NCI-H524 treated with DMSO at 0.1 percent for 48 hours (cell line): ENCODE results near the gene SNRNP40.
"Not testable (repeated sequence)": the region's sequence is repeated elsewhere in the genome, so short reads cannot be mapped to it uniquely, and the experiment has no call there.

Source experiments
- DNase-seq: peaks from one replicate; lab custom pipeline; 2025; lab: John Stamatoyannopoulos, UW

SNRNP40 gene

DNA sequence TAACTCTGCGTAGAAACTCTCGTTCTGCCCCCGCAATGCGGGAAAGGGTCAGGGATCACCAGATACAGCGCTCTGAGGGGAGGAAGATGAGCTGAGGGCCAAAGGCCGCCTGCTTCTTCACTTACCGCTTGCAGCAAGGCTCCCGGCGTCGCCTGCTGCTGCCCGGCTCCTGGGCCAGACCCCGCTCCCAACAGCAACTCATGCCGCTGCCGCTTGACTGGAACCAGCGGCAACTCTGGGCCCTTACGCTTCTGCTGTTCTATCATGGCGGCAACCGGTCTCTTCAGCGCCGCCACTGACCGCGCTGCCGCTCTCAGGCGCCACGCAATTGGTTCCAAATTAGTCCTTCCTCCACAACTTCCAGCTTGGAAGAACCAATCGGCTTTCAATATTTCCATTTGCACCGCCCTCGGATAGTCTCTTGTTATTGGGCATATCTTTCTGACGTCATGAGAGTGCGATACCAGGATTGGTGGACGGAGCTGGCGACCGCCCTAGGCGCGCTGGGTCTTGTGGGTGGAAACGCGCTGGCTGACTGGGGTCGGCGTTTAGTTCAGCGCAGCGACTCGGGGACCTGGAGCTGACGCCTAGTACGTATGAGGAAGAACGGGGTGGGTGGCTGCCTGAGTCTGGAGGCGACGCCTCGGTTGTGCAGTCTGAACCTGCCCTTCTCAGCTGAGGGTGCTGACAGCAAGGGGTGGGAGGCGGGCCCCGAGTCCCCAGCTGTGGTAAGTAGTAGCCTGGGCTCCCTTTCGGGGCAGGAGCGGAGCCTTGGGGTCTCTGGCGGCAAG, at the start of gene SNRNP40, which contains the start of gene ZCCHC17:
TSS of gene SNRNP40 (minus strand) at position 303 of the 791 bp plus-strand sequence. CDS start at position 266, 37 bp downstream.
TSS of gene ZCCHC17 (plus strand) at position 547 of the 791 bp plus-strand sequence. CDS start 13,067 bp downstream, outside the sequence.
- DNase-seq, result peak; percentile 93

DNA sequence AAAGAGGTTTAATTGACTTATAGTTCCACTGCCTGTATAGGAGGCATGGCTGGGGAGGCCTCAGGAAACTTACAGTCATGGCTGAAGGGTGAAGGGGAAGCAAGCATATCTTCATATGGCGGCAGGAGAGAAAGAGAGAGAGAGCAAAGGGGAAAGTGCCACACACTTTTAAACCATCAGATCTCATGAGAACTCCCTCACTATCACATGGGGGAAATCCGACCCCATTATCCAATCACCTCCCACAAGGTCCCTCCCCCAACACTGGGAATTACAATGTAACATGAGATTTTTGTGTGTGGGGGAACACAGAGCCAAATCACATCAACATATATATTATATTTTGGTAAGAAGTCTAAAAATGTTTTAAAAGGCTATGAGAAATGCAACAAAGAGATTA, 49.0 kb upstream of the SNRNP40 start:
- no peak for DNase-seq

DNA sequence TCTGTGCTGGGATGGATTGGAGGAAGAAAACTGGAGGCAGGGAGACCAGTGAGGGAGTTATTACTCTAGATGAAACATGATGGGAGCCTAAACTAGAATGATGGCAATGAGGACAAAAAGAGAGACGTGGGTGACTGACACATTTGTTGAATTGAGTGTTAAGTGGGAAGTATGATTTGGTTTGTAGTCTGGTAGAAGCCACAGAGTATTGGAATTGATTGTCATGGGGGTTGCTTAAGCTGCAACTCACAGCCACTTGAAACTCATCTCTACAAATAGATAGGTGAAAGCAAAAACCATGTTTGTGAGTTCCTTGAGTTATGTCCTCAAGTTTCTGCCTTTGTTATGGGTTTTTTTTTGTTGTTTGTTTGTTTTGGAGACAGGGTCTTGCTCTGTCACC, 47.9 kb upstream of the SNRNP40 start:
- no peak for DNase-seq

DNA sequence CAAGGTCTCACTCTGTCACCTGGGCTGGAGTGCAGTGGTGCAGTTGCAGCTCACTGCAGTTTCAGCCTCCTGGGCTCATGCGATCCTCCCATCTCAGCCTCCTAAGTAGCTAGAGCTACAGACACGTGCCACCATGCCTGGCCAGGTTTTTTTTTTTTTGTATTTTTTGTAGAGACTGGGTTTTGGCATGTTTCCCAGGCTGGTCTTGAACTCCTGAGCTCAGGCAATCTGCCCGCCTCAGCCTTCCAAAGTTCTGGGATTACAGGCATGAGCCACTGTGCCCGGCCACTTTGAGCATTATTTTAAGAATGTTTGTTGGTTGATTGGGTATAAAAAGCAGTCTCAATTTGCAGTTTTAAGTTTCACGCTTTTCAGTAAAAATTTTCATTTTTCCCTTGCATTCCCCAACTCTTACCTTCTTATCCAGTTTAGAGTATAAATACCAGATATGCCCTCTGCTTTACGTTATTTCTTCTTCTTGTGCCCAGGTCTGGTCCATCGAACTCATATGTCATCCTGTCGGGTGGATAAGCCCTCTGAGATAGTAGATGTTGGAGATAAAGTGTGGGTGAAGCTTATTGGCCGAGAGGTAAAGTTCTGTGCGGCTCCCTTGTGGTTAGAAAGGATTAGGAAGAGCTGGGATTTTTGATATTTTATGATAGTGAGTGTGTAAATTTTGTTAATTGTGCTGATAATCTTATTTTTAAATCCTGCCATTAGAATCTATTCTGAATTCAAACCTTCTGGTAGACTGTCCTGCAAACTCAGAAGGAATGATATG, 40.3 kb upstream of the SNRNP40 start:
- no peak for DNase-seq

DNA sequence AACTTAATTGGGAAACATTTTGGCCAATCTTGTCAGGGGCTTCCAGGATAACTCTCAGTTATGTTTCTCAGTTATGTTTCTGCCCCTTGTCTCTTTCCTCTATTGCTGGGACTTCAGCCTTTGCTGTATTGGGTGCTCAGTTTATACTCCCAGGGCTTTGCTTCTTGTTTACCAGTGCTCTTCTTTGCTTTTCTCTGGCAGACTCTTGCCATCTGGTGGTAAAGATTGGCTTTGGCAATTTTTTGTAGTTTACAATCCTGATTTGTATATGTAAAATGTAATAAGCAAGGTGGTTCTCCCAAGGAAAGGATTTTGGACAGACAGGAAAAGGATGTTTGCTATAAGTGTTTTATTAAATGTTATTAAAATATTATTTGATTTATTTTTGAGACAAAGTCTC, 38.4 kb upstream of the SNRNP40 start:
- DNase-seq, result peak; percentile 4

DNA sequence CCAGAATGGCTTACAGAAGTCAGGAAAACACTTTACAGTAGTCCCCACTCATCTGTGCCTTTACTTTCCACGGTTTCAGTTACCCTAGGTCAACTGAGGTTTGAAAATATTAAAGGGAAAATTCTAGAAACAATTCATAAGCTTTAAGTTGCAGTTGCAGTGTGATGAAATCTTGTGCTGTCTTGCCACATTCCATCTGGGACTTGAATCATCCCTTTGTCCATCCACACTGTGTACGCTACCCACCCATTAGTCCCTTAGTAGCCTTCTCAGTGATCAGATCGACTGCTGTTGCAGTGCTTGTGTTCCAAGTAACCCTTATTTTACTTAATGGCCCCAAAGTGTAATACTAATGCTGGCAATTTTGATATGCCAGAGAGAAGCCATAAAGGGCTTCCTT, 30.8 kb upstream of the SNRNP40 start:
- no peak for DNase-seq

DNA sequence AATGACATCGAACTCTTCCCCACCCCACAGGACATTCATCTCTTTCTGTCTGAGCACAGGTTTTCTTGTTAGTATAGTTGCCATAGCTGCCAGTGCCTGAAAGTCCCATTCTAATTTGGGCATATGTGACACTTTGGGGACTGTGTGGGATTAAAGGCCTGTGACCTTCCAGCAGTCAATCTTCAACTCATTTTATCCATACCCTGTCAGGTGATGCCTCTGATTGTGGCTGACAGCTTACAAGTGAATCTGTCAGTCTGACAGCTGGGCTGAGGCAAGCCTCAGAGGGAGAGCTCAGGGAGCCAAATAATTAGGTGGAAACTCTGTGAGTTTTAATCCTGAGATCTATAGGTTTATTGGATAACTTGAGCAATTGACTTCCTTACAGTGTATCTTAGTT, 29.9 kb upstream of the SNRNP40 start:
- DNase-seq, result no peak

DNA sequence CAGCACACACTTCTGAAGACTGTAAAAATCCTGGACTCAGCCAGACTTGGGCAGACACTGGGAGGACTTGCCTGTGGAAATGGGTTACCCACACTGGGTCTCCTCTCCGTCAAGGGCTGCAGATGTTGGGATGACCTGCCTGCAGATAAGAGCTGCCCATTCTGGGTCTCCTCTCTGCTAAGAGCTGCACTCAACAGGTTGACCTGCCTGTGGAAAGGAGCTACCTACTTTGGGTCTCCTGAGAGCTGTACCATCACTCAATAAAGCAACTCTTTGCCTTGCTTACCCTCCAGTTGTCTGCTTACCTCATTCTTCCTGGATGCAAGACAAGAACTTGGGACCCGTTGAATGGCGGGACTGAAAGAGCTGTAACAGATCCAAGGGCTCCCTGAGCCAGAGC, 28.4 kb upstream of the SNRNP40 start:
- DNase-seq, result no peak

DNA sequence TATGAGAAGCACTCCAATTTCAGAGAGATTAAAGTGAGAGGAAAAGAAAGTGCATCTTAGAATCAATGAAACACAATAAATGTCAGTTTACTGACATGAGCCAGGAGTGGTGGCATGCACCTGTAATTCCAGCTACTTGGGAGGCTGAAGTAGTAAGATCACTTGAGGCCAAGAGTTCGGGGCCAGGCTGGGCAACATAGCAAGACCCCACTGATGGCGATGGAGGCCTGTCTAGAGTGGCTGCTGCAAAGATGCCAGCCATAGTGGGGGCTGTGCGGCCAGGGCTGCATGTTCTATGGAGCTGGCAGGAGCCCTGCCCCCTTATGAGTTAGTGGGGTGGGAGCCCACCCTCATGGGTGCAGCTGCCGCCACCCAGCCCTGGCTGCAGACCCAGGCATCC, 27.5 kb upstream of the SNRNP40 start:
- DNase-seq, result no peak

DNA sequence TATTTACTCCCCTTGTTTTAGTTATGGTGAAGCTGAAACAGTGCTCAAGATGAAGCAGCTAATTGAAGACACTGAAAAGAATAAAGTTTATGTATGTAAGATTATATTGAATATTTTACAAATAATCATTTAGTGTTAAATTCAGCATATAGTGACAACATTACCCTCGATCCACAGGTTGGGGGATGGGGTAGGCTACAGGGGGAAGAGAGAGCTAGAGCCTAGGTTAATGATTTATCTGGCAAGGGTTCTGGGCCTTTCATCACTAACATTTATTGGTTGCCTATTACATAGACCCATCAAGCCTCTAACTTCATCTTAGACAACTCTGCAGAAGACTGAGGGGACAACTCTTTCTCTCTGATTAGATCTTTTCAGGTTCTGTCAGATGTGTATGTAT, 21.6 kb upstream of the SNRNP40 start:
- DNase-seq, result no peak

DNA sequence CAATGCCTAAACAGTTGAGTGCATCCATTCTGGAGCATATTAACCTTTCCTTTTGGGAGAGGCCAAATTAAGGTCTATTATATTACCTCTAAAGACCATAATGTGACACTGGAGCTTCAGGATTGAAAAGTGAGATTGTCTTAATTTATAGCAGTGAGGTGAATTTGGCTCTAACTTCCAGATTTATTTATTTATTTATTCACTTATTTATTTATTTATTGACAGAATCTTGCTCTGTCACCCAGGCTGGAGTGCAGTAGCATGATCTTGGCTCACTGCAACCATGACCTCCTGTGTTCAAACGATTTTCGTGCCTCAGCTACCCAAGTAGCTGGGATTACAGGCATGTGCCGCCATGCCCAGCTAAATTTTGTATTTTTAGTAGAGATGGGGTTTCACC, 19.3 kb upstream of the SNRNP40 start:
- DNase-seq, result no peak

DNA sequence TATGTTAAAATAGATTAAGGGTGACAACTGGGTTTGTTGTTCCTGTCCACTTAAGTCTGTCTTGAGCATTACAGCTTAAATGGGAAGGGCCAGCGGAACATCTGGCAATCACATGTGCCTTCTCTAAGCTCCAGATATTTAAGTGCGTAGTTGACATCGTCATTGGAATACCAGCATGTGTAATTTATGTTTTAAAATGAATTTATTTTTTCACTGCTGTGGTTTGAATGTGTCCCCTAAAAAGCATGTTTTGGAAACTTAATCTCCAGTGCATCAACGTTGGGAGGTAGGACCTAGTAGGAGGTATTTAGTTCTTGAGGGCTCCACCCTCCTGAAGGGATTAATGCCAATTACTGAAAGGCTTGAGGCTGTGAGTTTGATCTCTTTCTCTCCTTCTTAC, 13.6 kb upstream of the SNRNP40 start:
- peak; percentile 80 for DNase-seq

DNA sequence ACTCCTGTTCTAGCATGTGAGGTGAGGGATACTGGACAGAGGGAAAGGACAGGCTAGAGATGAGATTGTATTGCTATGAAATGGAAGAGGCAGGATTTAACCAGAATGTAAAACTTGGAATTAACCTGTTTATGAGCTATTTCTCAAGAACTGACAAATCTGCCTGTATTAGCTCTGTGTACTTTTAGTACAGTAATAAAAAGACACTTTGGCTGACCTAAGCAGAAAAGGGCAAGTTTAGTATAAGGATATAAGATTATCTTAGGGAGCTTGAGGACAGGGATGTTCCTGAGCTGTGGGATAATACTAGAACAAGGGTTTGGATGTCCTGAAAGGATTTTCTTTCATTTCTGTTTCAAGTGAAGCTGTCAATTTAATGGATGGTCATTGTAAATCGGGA, 11.4 kb upstream of the SNRNP40 start:
- DNase-seq, result no peak

DNA sequence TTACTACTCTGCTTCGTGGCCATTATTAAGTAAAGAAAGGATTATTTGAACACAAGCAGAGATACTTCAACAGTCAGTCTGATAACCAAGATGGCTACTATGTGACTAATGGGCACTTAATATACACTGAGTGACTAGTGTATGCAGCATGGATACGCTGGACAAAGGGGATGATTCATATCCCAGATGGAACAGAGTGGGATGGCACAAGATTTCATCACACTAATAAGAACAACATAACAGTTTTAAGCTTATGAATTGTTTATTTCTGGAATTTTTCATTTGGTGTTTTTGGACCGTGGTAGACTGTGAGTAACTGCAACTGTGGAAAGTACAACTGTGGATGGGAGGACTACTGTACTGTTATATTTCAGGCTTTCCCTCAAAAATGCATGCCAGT, 9.7 kb upstream of the SNRNP40 start:
- no peak for DNase-seq

DNA sequence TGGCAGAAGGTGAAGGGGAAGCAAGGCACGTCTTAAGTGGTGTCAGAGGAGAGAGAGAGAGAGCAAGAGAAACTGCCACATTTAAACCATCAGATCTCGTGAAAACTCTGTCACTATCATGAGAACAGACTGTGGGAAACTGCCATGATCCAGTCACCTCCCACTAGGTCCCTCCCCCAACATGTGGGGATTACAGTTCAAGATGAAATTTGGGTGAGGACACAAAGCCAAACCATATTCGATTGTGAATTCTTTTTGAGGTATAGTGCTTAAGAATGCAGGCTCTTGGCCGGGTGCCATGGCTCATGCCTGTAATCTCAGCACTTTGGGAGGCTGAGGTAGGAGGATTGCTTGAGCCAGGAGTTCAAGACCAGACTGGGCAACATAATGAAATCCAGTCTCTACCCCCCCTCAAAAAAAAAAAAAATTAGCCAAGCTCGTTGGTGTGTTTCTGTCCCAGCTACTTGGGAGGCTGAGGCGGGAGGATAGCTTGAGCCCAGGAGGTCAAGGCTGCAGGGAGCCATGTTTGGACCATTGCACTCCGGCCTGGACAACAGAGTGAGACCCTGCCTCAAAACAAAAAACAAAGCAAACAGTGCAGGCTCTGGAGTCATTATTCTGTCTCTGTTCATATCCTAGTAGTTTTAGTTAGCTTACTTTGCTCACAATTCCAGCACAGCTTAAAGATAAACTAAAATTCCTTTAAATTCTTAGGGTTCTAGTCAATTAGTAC, 6.3 kb upstream of the SNRNP40 start:
- DNase-seq, result no peak

DNA sequence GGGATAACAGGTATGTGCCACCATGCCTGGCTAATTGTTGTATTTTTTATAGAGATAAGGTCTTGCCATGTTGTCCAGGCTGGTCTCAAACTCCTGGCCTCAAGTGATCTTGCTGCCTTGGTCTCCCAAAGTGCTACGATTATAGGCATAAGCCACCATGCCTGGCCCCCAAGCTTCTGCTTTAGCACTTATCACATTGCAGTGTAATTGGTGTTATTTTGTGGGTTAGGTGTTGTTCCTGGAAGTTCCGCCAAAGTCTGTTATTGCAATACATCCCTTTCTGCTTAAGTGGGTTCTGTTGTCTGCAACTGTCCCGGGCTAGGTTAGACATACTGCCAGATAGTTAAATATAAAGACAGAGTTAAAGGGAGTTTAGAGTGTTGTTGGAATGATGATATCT, 3.6 kb upstream of the SNRNP40 start:
- DNase-seq, result no peak

DNA sequence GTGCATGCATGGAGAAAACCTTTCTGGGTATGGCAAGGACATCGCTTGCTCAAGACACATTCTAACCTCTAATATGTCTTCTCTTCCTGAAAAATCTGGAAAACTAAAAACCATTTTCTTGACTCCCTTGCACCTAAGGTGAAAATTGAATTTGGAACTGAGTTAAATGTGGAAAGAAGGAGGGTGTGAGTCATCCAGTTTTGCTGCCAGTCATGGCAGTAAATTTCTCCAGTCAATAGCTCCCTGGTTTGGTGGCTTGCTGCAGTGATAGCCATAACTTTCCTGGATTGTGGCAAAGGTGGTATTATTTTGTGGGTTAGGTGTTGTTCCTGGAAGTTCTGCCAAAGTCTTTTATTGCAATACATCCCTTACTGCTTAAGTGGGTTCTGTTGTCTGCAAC, 2.8 kb upstream of the SNRNP40 start:
- DNase-seq, result no peak

DNA sequence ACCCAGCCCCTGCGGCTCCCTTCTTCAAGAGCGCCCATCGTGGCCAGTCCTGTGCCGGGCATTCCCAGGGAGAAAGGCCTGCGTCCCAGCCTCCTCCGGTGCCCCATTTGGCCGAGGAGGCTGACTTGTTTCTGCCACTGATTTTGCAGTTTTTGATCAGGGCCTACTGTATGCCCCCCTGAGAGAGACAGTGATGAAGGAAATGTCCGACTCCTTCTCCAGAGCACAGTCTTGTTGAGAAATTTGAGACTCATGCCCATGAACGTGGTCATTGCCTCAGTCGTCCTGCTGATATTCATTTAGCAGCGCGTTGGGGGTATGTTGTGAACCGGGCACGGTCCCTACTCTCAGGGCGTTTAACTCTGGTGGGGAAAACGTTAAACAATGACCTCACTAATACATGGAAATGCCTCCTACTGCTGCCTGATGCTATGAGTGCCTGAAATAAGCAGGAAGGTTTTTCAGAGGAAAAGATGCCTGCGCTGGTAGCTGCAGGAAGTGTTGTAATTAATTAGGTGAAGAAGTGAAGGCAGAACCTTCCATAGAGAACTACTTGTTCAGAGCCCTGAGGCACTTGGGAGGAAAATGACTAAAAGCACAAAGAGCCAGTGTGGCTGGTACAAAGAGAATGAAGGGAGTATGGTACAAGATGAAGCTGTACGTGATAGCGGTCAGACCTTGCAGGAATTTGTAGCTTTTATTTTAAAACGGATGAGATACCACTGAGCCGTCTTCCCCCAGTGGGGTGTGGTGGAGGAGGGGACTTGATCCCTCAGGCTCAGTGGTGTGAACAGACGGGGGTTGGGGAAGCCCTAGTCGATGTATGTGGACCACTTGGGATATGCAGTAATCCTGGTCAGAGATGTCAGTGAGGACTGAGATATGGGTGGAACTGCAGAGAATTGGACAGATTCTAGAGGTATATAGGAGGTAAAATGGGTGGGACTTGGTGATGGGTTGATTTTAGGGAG, 974 bp upstream of the SNRNP40 start:
- DNase-seq, result no peak

DNA sequence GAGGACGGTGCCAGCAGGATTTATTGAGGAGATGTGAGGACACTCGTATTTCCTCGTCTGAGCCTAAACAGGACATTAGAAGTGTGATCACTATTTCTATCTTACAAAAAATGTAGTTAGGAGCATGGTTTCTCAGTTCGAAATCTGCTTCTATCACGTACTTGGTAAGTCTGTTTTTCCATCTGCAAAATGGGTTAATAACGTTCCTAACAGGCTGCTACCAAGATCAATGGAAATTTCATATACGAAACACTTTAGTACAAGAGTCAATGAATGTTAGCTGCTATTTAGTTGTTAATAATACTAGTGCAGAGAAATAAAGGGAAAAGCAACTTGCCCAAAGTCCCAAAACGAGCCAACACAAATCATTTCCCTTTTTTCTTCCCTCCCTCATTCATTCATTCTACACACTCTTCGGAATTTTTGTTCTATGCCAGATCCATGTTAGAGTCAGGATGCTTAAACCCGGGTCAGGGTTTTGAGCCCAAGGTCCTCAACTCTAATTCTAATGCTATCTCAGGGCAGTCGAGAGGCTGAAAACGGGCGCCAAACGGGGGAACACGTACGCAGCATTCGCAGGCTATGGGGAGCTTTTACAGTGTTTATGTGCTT, 608 bp downstream of the SNRNP40 start:
- DNase-seq, result no peak

DNA sequence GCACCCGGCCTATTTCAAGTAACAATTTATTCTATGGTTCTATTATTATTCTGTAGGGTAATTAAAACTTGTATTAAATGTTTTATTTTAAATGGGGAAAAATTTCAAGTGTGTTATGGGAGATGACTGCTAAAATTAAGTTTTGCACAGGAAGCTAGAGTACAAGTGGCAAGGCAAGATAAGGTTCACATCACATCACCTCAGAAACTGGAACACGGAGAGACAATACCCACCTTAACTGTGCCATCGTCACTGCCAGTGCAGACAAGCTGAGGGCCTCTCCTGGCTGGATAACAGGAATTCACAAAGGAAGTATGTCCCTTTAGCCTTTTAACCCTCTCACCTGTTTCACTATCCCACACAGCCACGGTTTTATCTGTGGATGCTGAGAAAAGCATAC, 7.6 kb downstream of the SNRNP40 start:
- no peak for DNase-seq

DNA sequence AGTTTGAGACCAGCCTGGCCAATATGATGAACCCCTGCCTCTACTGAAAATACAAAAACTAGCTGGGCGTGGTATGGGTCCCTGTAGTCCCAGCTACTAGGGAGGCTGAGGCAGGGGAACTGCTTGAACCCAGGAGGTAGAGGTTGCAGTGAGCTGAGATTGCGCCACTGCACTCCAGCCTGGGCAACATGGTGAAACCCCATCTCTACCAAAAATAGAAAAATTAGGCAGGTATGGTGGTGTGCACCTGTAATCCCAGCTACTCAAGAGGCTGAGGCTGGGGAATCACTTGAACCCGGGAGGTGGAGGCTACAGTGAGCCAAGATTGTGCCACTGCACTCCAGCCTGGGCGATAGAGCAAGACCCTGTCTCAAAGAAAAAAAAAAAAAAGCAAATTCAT, 8.8 kb downstream of the SNRNP40 start:
- DNase-seq, result not testable (repeated sequence)
